ENCODE measurements around the gene TMCO5A. TPM values are rescaled to one million over a fixed set of nuclear protein-coding genes. Genes with fewer than 3 reads are reported as not detected.

The TMCO5A gene
- not detected in 2 replicates for total RNA-seq

DNA sequence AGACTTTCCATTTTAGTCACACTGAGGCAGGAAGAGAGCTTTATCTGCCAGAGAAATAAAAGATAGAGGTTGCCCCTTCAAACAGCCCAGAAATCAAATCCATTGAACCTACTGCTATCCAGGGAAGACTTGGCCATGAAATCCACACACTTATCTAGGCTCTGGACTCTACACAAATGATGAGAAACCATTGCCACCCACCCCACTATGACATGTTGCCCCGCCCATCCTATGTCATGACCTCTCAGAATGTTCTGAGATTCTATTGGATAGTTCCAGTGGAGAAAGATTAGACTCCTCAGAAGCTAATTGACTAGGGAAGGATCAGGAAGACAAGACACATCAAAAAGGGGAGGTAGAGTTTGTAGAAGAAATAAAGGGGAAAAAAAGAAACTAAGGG, at the start of gene TMCO5A:
Gene TMCO5A (plus strand): TSS at position 301 of the 400 bp plus-strand sequence. CDS start 1,684 bp downstream, outside the sequence.

